B cell (primary cell): Measurements from ENCODE around the gene RFX2.

ENCODE experiments used
- CTCF ChIP-seq: fragments of 200-600 bp; IDR thresholded peaks from one replicate; pipeline ENCODE4 v1.8.0; 2022; ENCODE audit warnings: antibody characterized with exemption, mild to moderate bottlenecking
- EZH2 ChIP-seq: IDR thresholded peaks from 2 replicates; pipeline ENCODE4 v1.6.1; 2012; ENCODE audit warnings: borderline replicate concordance, low read depth, mild to moderate bottlenecking, moderate library complexity, low read length; ENCODE audit not compliant: insufficient read depth, poor library complexity, severe bottlenecking

GRCh38 chr19:6076675-6077463, 33.4 kb downstream of the RFX2 start:
- TF ChIP-seq CTCF (no peak), EZH2 (no peak)
